DOHH2 (cell line): ENCODE results near the gene TRAF3.

ENCODE experiments used
- CTCF ChIP-seq: fragments of 200-600 bp; sonication (generic); IDR thresholded peaks from one replicate; pipeline ENCODE4 v1.5.1; 2014; ENCODE audit warnings: antibody characterized with exemption, mild to moderate bottlenecking, low read depth, low read length; ENCODE audit not compliant: poor library complexity, severe bottlenecking
- EZH2phosphoT487 ChIP-seq: fragments of 200-600 bp; sonication (generic); IDR thresholded peaks from 2 replicates; pipeline ENCODE4 v1.6.1; 2017; ENCODE audit warnings: borderline replicate concordance, mild to moderate bottlenecking, antibody characterized with exemption, low read length, moderate library complexity, mixed read lengths

- TF ChIP-seq CTCF (no peak), EZH2phosphoT487 (no peak)
These were observed 124.8 kb downstream of the TRAF3 start for GRCh38 chr14:102902086-102902485.
